Measurements from ENCODE around the gene TOP3A.

Gene TOP3A

GRCh38 chr17:18254888-18255649 lies 59.7 kb downstream of the TOP3A start:
- H3K36me3 ChIP-seq = peaks cover 68% of the 10 kb centered on the region
- no peak for TF ChIP-seq CTCF (IDR thresholded peaks at IDR 0.05)
- no peaks in the 10 kb centered on the region for H3K9me3 ChIP-seq
- no peaks in the 10 kb centered on the region for H3K27me3 ChIP-seq
- H3K27ac ChIP-seq = no peak overlapping the region
- peaks cover 31 to 33% of the 10 kb centered on the region in 2 experiments for H3K4me1 ChIP-seq (ENCODE audit: control insufficient read depth in 1 of 2, insufficient read depth in 1 of 2, low read depth in 1 of 2, low read length in 1 of 2)
- H3K4me3 ChIP-seq (ENCODE audit: low read depth in 1 of 2, low read length in 1 of 2) = no peak overlapping the region

GRCh38 chr17:18253947-18254821 lies 60.6 kb downstream of the TOP3A start:
- TF ChIP-seq CTCF (IDR thresholded peaks at IDR 0.05) = no peak
- no peaks in the 10 kb centered on the region for H3K27me3 ChIP-seq
- H3K9me3 ChIP-seq = no peaks in the 10 kb centered on the region
- peaks cover 76% of the 10 kb centered on the region for H3K36me3 ChIP-seq
- H3K4me3 ChIP-seq (ENCODE audit: low read depth in 1 of 2, low read length in 1 of 2) = no peak overlapping the region
- H3K4me1 ChIP-seq (ENCODE audit: control insufficient read depth in 1 of 2, insufficient read depth in 1 of 2, low read depth in 1 of 2, low read length in 1 of 2) = peaks cover 23 to 25% of the 10 kb centered on the region in 2 experiments
- H3K27ac ChIP-seq = no peak overlapping the region

GRCh38 chr17:18253187-18253884 lies 61.5 kb downstream of the TOP3A start:
- Histone ChIP-seq H3K36me3 (peaks cover 85% of the 10 kb centered on the region), H3K27ac (no peak overlapping the region), H3K4me3 (ENCODE audit: low read depth in 1 of 2, low read length in 1 of 2) (no peak overlapping the region), H3K27me3 (no peaks in the 10 kb centered on the region), H3K9me3 (no peaks in the 10 kb centered on the region), H3K4me1 (ENCODE audit: control insufficient read depth in 1 of 2, insufficient read depth in 1 of 2, low read depth in 1 of 2, low read length in 1 of 2) (peaks cover 18 to 19% of the 10 kb centered on the region in 2 experiments)
- TF ChIP-seq CTCF (IDR thresholded peaks at IDR 0.05) = no peak

- H3K36me3 ChIP-seq = peaks cover 97% of the 10 kb centered on the region
- TF ChIP-seq CTCF (IDR thresholded peaks at IDR 0.05) = no peak
- no peaks in the 10 kb centered on the region for H3K27me3 ChIP-seq
- H3K4me3 ChIP-seq (ENCODE audit: low read depth in 1 of 2, low read length in 1 of 2) = no peak overlapping the region
- no peaks in the 10 kb centered on the region for H3K9me3 ChIP-seq
- H3K4me1 ChIP-seq (ENCODE audit: control insufficient read depth in 1 of 2, insufficient read depth in 1 of 2, low read depth in 1 of 2, low read length in 1 of 2) = peaks cover 10 to 12% of the 10 kb centered on the region in 2 experiments
- H3K27ac ChIP-seq = no peak overlapping the region
Observed at GRCh38 chr17:18252160-18252559, 62.6 kb downstream of the TOP3A start.

- no peak overlapping the region for H3K4me3 ChIP-seq (ENCODE audit: low read depth in 1 of 2, low read length in 1 of 2)
- peaks cover under 1 to 3% of the 10 kb centered on the region in 2 experiments for H3K4me1 ChIP-seq (ENCODE audit: control insufficient read depth in 1 of 2, insufficient read depth in 1 of 2, low read depth in 1 of 2, low read length in 1 of 2)
- no peaks in the 10 kb centered on the region for H3K27me3 ChIP-seq
- no peaks in the 10 kb centered on the region for H3K9me3 ChIP-seq
- H3K36me3 ChIP-seq = peaks cover 100% of the 10 kb centered on the region
- no peak overlapping the region for H3K27ac ChIP-seq
- no peak for TF ChIP-seq CTCF (IDR thresholded peaks at IDR 0.05)
Observed at GRCh38 chr17:18251204-18251603, 63.6 kb downstream of the TOP3A start.
